Ammon's horn (tissue), 1 donor: ENCODE measurements around the gene DNAJC17.

Source experiments
- DNase-seq: peaks from one replicate; pipeline ENCODE4 v3.0.0-alpha.2; 2016; ENCODE audit warnings: low spot score

DNAJC17 gene

DNA sequence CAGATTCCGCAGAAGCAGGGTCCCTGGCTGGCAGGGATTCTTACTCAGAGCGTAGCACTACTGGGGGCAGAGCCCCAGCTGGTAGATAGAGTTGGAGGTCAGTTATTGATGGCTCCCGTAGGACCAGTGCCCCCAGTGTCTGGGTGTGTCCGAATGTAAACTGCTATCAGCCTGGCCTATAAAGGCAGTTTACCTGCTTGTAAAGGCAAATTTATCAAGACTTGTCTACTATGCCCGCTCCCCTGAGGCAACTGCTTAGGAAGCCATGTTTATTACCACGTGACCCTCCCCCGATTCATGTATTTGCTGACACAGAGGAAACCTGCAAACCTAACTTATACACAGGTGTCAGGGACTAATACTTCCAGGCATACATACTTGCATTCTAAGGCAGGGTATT lies 21.8 kb upstream of the DNAJC17 start:
- DNase-seq: no peak

DNA sequence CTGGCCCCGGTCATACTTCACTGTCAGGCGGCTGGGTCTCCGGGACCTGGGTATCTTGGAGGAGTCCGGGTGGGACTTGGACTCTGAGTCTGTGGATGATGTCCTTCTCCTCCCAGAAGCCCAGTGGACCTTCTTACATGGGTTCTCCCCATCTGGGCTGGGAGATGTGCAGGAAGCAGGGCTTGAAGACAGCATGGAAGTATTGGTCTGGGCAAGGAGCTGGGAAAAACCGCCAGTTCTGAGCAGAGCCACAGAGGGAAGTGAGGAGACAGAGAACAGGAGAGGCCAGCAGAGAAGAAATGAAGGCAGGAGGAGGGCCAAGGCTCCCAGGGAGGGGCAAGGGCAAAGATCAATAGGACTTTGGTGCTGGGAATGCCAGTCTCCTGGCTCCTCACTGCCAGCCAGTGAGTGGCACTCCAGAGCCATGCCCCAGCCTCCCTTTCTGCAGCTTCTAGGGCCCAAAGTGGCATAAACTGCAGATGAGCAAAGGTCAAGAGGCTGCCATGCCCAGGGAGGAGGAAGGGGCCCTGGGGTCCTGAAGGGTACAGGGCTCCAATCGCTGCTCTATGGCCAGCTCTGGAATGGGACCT lies 21.3 kb upstream of the DNAJC17 start, which contains the start of gene PPP1R14D:
Gene PPP1R14D, minus strand, starts transcription at position 262 of the 590 bp plus-strand sequence. Its CDS starts 67 bp downstream, at position 195.
- DNase-seq: no peak

- DNase-seq: no peak
Observed at GRCh38 chr15:40826423-40827075, 19.3 kb upstream of the DNAJC17 start.

DNA sequence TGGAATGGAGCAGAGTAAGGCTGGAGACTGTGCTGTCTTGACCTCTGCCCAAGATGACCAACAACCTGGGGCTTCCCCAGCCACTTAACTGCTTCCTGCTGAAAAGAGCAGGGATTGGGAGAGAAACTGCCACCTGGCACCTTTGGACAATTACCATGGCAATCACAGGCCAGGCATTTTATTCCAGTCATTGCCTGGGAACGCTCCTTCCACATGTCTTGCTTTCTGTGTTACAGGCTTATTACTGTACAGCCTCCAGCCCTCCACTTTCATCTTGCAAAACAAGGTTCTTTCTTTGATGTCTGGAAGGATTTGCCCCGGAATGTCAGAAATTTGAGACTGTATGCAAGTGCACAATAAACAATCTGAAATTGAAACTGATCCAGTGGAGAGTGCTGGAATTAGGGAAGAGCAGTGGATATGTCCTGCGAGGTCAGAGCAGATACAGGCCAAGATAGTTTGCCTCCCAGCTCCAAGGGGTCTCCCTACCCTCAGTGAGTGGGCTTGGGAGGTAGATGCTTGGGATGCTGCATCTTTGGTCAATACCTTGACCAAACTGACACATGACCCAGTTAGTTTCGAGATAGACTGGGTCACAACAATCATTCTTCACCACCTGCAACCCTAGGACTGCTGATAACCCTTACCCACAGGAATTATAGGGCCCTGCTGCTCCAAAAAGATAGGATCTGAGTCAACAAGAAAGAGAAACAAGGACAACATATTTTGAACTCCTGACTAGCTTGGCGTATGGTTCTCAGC lies 18.6 kb upstream of the DNAJC17 start:
- DNase-seq: no peak

GRCh38 chr15:40823572-40824343 lies 16.5 kb upstream of the DNAJC17 start:
- no peak for DNase-seq

DNA sequence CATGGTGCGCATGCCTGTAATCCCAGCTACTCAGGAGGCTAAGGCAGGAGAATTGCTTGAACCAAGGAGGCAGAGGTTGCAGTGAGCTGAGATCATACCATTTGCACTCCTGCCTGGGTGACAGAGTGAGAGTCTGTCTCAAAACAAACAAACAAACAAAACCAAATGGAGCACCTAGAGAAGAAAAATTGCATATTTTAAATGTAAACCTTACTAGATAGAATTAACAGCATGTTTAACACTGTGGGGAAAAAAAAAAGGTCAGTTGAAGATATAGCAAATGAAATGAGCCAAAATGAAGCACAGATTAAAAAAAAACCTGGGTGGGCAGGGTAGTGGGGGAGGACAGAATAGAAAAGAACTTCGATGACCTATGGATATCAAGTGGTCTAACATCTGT lies 13.9 kb upstream of the DNAJC17 start:
- DNase-seq: no peak

GRCh38 chr15:40819048-40819447 lies 11.8 kb upstream of the DNAJC17 start:
- no peak for DNase-seq

- peak; percentile 37 for DNase-seq
Observed at GRCh38 chr15:40815042-40815698, 7.9 kb upstream of the DNAJC17 start.

GRCh38 chr15:40812721-40813425 lies 5.6 kb upstream of the DNAJC17 start:
- no peak for DNase-seq

DNA sequence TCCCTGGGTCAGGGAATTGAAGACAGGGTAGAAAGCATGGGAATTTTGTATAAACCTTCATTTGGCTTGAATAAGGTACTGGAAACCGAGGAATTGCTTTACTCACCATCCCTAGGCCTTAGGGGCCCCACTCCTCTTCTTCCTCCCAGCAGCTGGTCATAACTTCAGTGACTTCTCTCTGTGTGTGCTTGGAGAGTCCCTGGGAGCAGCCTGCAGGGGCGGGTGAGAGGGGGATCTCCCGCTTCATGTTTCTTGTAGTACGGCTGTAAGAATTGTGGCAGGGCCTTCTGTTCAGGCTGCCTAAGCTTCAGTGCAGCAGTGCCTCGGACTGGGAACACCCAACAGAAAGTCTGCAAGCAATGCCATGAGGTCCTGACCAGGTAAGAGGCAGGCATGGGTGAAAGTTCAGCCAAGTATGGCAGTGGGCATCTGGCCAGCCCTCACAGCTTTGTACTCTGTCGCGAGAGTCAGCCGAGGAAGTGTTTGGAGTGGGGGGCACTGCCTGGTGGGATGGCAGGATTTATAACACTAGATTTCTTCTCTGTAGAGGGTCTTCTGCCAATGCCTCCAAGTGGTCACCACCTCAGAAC lies 1.7 kb upstream of the DNAJC17 start:
- DNase-seq: no peak

GRCh38 chr15:40807888-40808461 lies 702 bp upstream of the DNAJC17 start:
- DNase-seq: no peak

DNA sequence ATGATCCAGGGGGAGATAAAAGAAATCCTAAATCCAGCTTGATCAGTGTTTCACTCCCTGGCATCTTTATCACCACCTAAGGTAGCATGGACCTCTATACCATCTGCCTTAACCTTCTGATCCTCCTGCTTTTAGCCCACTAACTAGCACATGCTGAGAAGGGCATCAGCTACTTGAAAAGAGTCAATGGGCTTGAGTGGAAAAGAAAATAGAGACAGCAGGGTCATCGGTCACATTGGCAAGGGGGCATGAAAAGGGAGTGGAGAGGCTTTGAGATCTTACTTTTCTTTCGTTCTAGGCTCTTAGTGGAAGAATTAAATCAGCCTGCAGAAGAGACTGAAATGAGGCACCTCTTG lies 623 bp downstream of the DNAJC17 start:
- no peak for DNase-seq

GRCh38 chr15:40803688-40804087 lies 3.6 kb downstream of the DNAJC17 start:
- DNase-seq: no peak

DNA sequence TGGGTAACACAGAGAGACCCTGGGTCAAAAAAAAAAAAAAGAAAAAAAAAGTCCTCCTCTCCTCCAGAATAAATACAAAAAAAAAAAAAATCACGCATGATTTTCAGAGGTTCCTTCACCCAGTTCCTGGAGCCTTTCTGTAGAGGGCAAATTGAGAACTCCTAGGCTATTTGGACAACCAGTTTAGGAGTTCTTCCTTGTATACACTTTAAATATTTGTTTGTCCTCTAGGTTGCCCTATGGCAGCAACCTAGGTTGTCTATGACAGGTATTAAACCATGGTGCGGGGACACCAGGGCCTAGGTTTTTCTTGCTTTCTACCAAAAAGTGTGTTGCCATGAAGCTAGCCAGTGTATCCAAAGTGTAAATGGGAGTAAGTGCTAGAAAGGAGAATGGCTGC lies 4.2 kb downstream of the DNAJC17 start:
- DNase-seq: no peak

DNA sequence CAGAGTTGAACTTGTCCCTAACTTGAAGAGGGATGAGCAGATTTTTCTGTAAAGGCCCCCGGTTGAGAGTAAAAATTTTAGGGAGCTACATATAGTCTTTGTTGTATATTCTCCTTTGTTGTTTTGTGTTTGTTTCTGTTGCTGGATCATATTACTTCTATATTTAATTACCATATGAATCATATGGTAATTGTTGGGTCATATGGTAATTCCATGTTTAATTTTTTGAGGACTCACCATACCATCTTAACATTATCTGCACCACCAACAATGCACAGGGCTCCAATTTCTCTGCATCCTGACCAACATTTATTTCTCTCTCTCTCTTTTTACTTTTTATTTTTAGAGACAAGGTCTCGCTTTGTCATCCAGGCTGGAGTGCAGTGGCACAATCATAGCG lies 7.8 kb downstream of the DNAJC17 start:
- no peak for DNase-seq

DNA sequence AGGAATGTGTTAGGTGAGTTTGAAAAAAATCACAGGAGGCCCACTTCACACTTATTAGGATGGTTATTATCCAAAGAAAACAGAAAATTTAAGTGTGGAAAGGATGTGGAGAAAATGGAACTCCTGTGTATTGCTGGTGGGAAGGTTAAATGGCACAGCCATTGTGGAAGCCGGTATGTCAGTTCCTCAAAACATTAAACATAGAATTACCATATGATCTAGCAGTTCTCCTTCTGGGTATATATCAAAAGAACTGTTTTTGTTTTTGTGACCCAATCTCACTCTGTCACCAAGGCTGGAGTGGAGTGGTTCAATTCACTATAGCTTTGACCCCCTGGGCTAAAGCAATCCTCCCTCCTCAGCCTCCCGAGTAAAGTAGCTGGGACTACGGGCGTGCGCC lies 10.8 kb downstream of the DNAJC17 start:
- no peak for DNase-seq

GRCh38 chr15:40796041-40796440 lies 11.2 kb downstream of the DNAJC17 start:
- DNase-seq: no peak

DNA sequence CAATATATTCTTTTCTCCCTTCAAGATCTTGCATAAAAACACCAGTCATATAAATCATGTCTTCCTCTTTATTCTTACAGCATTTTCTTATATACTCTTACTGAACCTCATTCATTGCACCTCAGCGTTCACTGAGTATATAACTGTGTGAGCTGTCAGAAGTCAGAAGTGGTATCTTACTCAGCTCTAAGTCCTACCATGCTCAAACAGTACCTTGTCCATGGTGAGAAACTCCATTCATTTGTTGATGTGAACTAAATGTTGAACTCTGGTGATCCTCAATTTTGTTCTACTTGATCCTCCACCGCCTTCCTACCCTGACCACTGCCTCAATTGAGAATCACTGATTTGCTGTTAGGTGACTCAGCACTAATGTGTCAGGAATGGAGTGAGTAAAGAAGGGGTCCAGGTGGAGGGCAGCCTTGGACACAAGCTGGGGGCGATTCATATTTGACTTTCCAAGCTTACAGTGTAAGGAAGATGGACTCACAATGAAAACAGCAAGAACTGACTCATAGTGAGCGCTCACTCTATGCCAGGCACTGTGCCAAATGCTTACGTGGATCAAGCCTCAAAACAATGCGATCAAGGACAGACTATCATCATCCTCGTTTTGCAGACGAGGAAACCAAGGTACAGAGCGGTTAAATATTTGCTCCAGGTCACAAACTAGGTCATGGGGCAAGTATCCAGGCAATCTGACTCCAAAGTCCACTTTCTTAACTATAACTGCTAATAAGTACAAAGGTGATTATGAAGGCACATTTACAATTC lies 13.9 kb downstream of the DNAJC17 start:
- DNase-seq: no peak

DNA sequence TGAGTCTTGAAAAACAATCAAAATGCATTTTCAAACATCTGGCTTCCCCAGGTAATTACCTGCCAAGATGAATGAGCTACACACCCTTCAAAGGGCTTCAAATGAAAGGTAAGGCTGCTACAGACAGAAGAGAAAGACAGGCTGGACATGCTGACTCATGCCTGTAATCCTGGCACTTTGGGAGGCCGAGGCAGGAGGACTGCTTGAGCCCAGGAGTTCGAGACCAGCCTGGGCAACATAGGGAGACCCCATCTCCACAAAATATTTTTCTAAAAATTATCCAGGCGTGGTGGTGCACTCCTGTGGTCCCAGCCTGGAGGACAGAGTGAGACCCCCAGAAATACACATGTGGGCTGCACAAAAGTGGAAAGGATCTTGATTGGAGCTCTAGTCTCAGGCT lies 14.9 kb downstream of the DNAJC17 start:
- DNase-seq: no peak

- no peak for DNase-seq
Observed at GRCh38 chr15:40790718-40791117, 16.6 kb downstream of the DNAJC17 start.
